Mesenchymal stem cell (in vitro differentiated cells and primary cell): ENCODE measurements around the gene CALCR.

ENCODE experiments used
- DNase-seq: peaks from one replicate; pipeline ENCODE4 v3.0.0-alpha.2; 2013
- H2AFZ ChIP-seq: one replicate; pipeline ENCODE4 v1.6.1; 2013; ENCODE audit warnings: low read depth, mild to moderate bottlenecking, control low read depth, inconsistent platforms, low read length, moderate library complexity
- H2AK5ac ChIP-seq: 2 replicates; pipeline ENCODE4 v1.6.1; 2013; ENCODE audit warnings: low read length, moderate library complexity, mild to moderate bottlenecking, inconsistent platforms; ENCODE audit not compliant: severe bottlenecking
- H2BK120ac ChIP-seq: one replicate; pipeline ENCODE4 v1.6.1; 2013; ENCODE audit warnings: low read depth, mild to moderate bottlenecking, inconsistent platforms, low read length, moderate library complexity
- H2BK12ac ChIP-seq, 2 experiments: one replicate each; pipeline ENCODE4 v1.6.1; 2013; ENCODE audit warnings: inconsistent platforms in 2 of 2, low read length in 2 of 2, mild to moderate bottlenecking in 2 of 2, moderate library complexity in 2 of 2, control low read depth in 1 of 2
- H2BK15ac ChIP-seq: one replicate; pipeline ENCODE4 v1.6.1; 2013; ENCODE audit warnings: mild to moderate bottlenecking, low read depth, inconsistent platforms; ENCODE audit not compliant: poor library complexity, severe bottlenecking
- H2BK5ac ChIP-seq: 2 replicates; pipeline ENCODE4 v1.6.1; 2013; ENCODE audit warnings: low read depth, mild to moderate bottlenecking, low read length, control low read depth, inconsistent platforms; ENCODE audit not compliant: poor library complexity, severe bottlenecking
- H3K14ac ChIP-seq, 2 experiments: one replicate each; pipeline ENCODE4 v1.6.1; 2013; ENCODE audit warnings: inconsistent platforms in 2 of 2, low read length in 2 of 2, control low read depth in 1 of 2, mild to moderate bottlenecking in 1 of 2, moderate library complexity in 1 of 2
- H3K18ac ChIP-seq, 2 experiments: one replicate each; pipeline ENCODE4 v1.6.1; 2013; ENCODE audit warnings: inconsistent platforms in 2 of 2, low read length in 2 of 2, control low read depth in 1 of 2, low read depth in 1 of 2, mild to moderate bottlenecking in 1 of 2
- H3K23ac ChIP-seq, 2 experiments: one replicate each; pipeline ENCODE4 v1.6.1; 2013; ENCODE audit warnings: inconsistent platforms in 2 of 2, low read length in 2 of 2, mild to moderate bottlenecking in 2 of 2, moderate library complexity in 2 of 2, control low read depth in 1 of 2
- H3K27ac ChIP-seq: 2 replicates; pipeline ENCODE4 v1.5.1; 2013; ENCODE audit warnings: mild to moderate bottlenecking, moderate library complexity, low read length, control low read depth, inconsistent platforms; ENCODE audit not compliant: poor library complexity, severe bottlenecking
- H3K27me3 ChIP-seq, 2 experiments: 2 replicates each; pipeline versions ENCODE4 v1.6.1 to v1.7.0; 2013; ENCODE audit warnings: low read length in 2 of 2, mild to moderate bottlenecking in 2 of 2, moderate library complexity in 2 of 2, control low read depth in 1 of 2, inconsistent platforms in 1 of 2; ENCODE audit not compliant: control insufficient read depth in 1 of 2, insufficient read depth in 1 of 2
- H3K36me3 ChIP-seq, 2 experiments: 2 replicates each; pipeline versions ENCODE4 v1.6.1 to v1.7.0; 2013; ENCODE audit warnings: low read length in 2 of 2, control low read depth in 1 of 2, inconsistent platforms in 1 of 2, low read depth in 1 of 2, mild to moderate bottlenecking in 1 of 2; ENCODE audit not compliant: insufficient read depth in 2 of 2, control insufficient read depth in 1 of 2
- H3K4ac ChIP-seq, 2 experiments: one replicate each; pipeline ENCODE4 v1.6.1; 2013; ENCODE audit warnings: inconsistent platforms in 2 of 2, low read length in 2 of 2, mild to moderate bottlenecking in 2 of 2, moderate library complexity in 2 of 2, control low read depth in 1 of 2, low read depth in 1 of 2
- H3K4me1 ChIP-seq: 2 replicates; pipeline ENCODE4 v1.6.1; 2013; ENCODE audit warnings: low read depth, low read length, control low read depth; ENCODE audit not compliant: control insufficient read depth, insufficient read depth
- H3K4me2 ChIP-seq: 2 replicates; pipeline ENCODE4 v1.6.1; 2013; ENCODE audit warnings: low read length, mild to moderate bottlenecking, inconsistent platforms; ENCODE audit not compliant: poor library complexity, severe bottlenecking
- H3K4me3 ChIP-seq, 2 experiments: 2 replicates each; pipeline versions ENCODE4 v1.5.1 to v1.7.0; 2013; ENCODE audit warnings: low read length in 2 of 2, mild to moderate bottlenecking in 2 of 2, control low read depth in 1 of 2, low read depth in 1 of 2; ENCODE audit not compliant: insufficient read depth in 1 of 2
- H3K79me1 ChIP-seq: replicated peaks from 2 replicates; pipeline ENCODE4 v1.6.1; 2013; ENCODE audit warnings: mild to moderate bottlenecking, control low read depth, low read length, inconsistent platforms; ENCODE audit not compliant: poor library complexity, severe bottlenecking
- H3K9ac ChIP-seq: 2 replicates; pipeline ENCODE4 v1.7.0; 2013; ENCODE audit warnings: mild to moderate bottlenecking, low read length, moderate library complexity
- H3K9me3 ChIP-seq: 2 replicates; pipeline ENCODE4 v1.7.0; 2013; ENCODE audit warnings: mild to moderate bottlenecking, low read length; ENCODE audit not compliant: control insufficient read depth
- H4K8ac ChIP-seq: one replicate; pipeline ENCODE4 v1.6.1; 2013; ENCODE audit warnings: inconsistent platforms, mild to moderate bottlenecking, low read length, moderate library complexity
- H4K91ac ChIP-seq: one replicate; pipeline ENCODE4 v1.6.1; 2013; ENCODE audit warnings: mild to moderate bottlenecking, low read length, inconsistent platforms
- WGBS: methylation state at CpG from one replicate; pipeline ENCODE4 v1.1.7; 2013; ENCODE audit warnings: mixed read lengths; 5-methylcytosine and 5-hydroxymethylcytosine counted together

CALCR gene

GRCh38 chr7:93390660-93391059, 183.9 kb downstream of the CALCR start:
- Histone ChIP-seq H3K36me3 (no peaks in the 10 kb centered on the region), H3K4ac (no peak overlapping the region), H3K79me1 (no peaks in the 10 kb centered on the region), H2BK15ac (no peak overlapping the region), H3K27me3 (peaks cover 5 to 13% of the 10 kb centered on the region in 2 experiments), H2BK120ac (no peak overlapping the region), H2AK5ac (no peak overlapping the region), H3K27ac (no peak overlapping the region), H2BK5ac (no peak overlapping the region), H2BK12ac (no peak overlapping the region), H3K4me1 (no peaks in the 10 kb centered on the region), H3K18ac (no peak overlapping the region), H3K9ac (no peak overlapping the region), H4K91ac (no peak overlapping the region), H3K4me3 (no peak overlapping the region), H3K14ac (no peak overlapping the region), H3K23ac (no peak overlapping the region), H4K8ac (no peak overlapping the region), H3K4me2 (no peak overlapping the region), H3K9me3 (no peaks in the 10 kb centered on the region), H2AFZ (no peak overlapping the region)
- DNase-seq, result no peak
- WGBS, result 96% methylated on average over 3 of the region's 3 CpGs

DNA sequence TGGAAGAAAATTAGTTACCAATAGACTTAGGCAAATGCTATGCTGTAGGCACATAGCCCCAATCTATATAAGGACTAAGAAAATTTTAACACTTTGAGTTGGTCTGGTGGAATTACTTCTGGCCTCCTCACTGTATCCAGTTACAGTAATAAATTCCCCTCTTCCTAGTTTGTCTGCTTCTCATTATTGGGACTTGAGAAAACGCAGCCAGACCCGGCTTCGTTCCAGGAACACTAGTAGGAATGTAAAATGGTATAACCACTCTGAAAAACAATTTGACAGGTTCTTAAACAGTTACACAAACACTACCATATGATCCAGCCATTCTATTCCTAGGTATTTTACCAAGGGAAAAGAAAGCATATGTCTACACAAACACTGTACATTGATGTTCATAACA, 192.2 kb downstream of the CALCR start:
- no peak overlapping the region for H3K14ac ChIP-seq
- no peak overlapping the region for H3K23ac ChIP-seq
- no peak overlapping the region for H2AK5ac ChIP-seq
- no peaks in the 10 kb centered on the region for H3K4me1 ChIP-seq
- no peak overlapping the region for H3K9ac ChIP-seq
- H3K79me1 ChIP-seq, result no peaks in the 10 kb centered on the region
- no peak overlapping the region for H2BK5ac ChIP-seq
- no peak overlapping the region for H2AFZ ChIP-seq
- H2BK120ac ChIP-seq, result no peak overlapping the region
- no peak for DNase-seq
- no peak overlapping the region for H3K4me2 ChIP-seq
- H2BK15ac ChIP-seq, result no peak overlapping the region
- no peak overlapping the region for H3K18ac ChIP-seq
- H3K9me3 ChIP-seq, result peaks cover 3% of the 10 kb centered on the region
- H3K27ac ChIP-seq, result no peak overlapping the region
- H4K8ac ChIP-seq, result no peak overlapping the region
- H3K4me3 ChIP-seq, result no peak overlapping the region
- H3K4ac ChIP-seq, result no peak overlapping the region
- 47% methylated on average over 3 of the region's 3 CpGs for WGBS
- H3K36me3 ChIP-seq, result no peaks in the 10 kb centered on the region
- no peak overlapping the region for H4K91ac ChIP-seq
- no peak overlapping the region for H2BK12ac ChIP-seq
- peaks cover 9 to 28% of the 10 kb centered on the region in 2 experiments for H3K27me3 ChIP-seq

DNA sequence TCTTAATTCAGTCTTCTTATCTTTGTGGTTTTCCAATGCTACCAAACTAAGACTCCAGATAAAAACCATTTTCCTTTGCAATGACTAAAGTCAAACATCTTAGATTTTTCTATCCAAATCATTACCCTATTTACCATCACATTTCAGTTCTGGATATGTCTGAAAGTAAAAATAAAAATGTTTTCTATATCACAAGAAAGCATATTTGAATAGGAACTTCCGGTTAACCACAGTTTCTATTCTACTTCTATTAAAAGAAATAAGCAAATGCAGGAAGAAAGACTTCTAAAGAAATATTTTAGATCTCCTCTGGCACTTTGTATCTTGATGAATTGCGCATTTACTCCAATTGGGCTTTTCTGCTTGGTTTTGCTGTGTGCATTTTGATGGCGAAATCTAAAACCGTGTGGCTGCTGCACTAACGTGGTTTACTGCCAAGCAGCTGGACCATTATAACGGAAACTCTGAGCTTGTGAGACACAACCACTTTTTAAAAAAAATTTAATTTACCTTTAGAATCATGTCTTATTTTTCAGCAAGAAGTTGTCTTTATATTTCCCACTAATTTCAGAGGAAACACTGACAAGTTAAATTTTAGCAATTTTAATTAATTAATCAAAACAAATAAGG, 196.3 kb downstream of the CALCR start:
- H2BK5ac ChIP-seq, result no peak overlapping the region
- no peak overlapping the region for H2AK5ac ChIP-seq
- H2BK120ac ChIP-seq, result no peak overlapping the region
- H3K79me1 ChIP-seq, result no peaks in the 10 kb centered on the region
- H3K23ac ChIP-seq, result no peak overlapping the region
- peaks cover 10 to 17% of the 10 kb centered on the region in 2 experiments for H3K27me3 ChIP-seq
- WGBS, result 90% methylated on average over 4 of the region's 6 CpGs
- no peak overlapping the region for H4K8ac ChIP-seq
- H2BK15ac ChIP-seq, result no peak overlapping the region
- no peak overlapping the region for H3K18ac ChIP-seq
- H3K4ac ChIP-seq, result no peak overlapping the region
- no peak overlapping the region for H3K4me3 ChIP-seq
- H4K91ac ChIP-seq, result no peak overlapping the region
- no peaks in the 10 kb centered on the region for H3K4me1 ChIP-seq
- no peak overlapping the region for H2AFZ ChIP-seq
- H3K27ac ChIP-seq, result no peak overlapping the region
- H3K4me2 ChIP-seq, result no peak overlapping the region
- peaks cover 3% of the 10 kb centered on the region for H3K9me3 ChIP-seq
- no peaks in the 10 kb centered on the region for H3K36me3 ChIP-seq
- DNase-seq, result no peak
- no peak overlapping the region for H2BK12ac ChIP-seq
- no peak overlapping the region for H3K14ac ChIP-seq
- no peak overlapping the region for H3K9ac ChIP-seq

DNA sequence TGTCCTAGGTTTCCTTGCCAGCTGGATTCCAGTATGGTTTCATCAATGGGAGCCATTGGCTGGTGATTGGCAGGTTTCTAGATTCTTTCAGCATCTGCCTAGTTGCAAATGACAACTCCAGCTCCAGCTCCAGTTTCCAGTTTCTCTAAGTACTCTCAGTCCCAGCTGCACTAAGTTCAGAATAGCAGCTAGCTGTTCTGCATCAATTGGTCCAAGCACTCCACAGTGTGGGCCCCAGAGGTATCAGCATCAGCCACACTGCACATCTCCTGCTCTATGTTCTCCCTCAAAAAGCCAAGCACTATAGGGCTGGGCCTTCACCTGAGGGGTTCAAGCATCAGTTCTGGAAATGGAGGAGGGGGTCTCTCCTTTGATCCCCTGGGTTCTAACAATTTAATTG, 198.9 kb downstream of the CALCR start:
- no peak overlapping the region for H3K14ac ChIP-seq
- no peak overlapping the region for H3K23ac ChIP-seq
- H2BK120ac ChIP-seq, result no peak overlapping the region
- no peak overlapping the region for H3K18ac ChIP-seq
- no peak overlapping the region for H3K4me3 ChIP-seq
- no peak overlapping the region for H2BK15ac ChIP-seq
- no peak overlapping the region for H2BK5ac ChIP-seq
- H3K4me2 ChIP-seq, result no peak overlapping the region
- peaks cover 8 to 17% of the 10 kb centered on the region in 2 experiments for H3K27me3 ChIP-seq
- peaks cover 3% of the 10 kb centered on the region for H3K9me3 ChIP-seq
- no peaks in the 10 kb centered on the region for H3K79me1 ChIP-seq
- no peak overlapping the region for H2BK12ac ChIP-seq
- DNase-seq, result no peak
- H3K9ac ChIP-seq, result no peak overlapping the region
- no peaks in the 10 kb centered on the region for H3K4me1 ChIP-seq
- no peak overlapping the region for H3K4ac ChIP-seq
- H4K8ac ChIP-seq, result no peak overlapping the region
- H3K36me3 ChIP-seq, result no peaks in the 10 kb centered on the region
- no peak overlapping the region for H2AFZ ChIP-seq
- no peak overlapping the region for H4K91ac ChIP-seq
- H2AK5ac ChIP-seq, result no peak overlapping the region
- H3K27ac ChIP-seq, result no peak overlapping the region
